Epithelial cell of proximal tubule (primary cell): ENCODE measurements around the gene AMH. TPM values are rescaled to one million over a fixed set of nuclear protein-coding genes. Genes with fewer than 3 reads are reported as not detected.
"Not testable (repeated sequence)": the region's sequence is repeated elsewhere in the genome, so short reads cannot be mapped to it uniquely, and the experiment has no call there.

ENCODE experiments used
- DNase-seq: peaks from one replicate; pipeline ENCODE4 v3.0.0-alpha.2; 2011; ENCODE audit warnings: low read depth
- H3K4me3 ChIP-seq: 2 replicates; pipeline ENCODE4 v1.5.1; 2011; ENCODE audit warnings: low read depth, mild to moderate bottlenecking, low read length
- CTCF ChIP-seq: conservative IDR thresholded peaks from 2 replicates; pipeline ENCODE4 v1.5.1; 2012; ENCODE audit warnings: low read depth, mild to moderate bottlenecking, low read length
- total RNA-seq: library from RNA; depleted of rRNA; stranded (reverse); fragments of >200 nt; gene quantifications from 2 replicates; pipeline ENCODE4 v1.2.3, GENCODE V29; 2015

The AMH gene
- total RNA-seq, 1 donor from 2014 or later, result 0.52 TPM

GRCh38 chr19:2278459-2279158 is 29.5 kb downstream of the AMH start:
- no peak overlapping the region for H3K4me3 ChIP-seq
- no peak for DNase-seq
- no peak for TF ChIP-seq CTCF

GRCh38 chr19:2280633-2281264 is 31.6 kb downstream of the AMH start:
- no peak for DNase-seq
- no peak overlapping the region for H3K4me3 ChIP-seq
- TF ChIP-seq CTCF, result no peak

- DNase-seq, result not testable (repeated sequence)
- peak overlapping the region; percentile 19 for H3K4me3 ChIP-seq
Observed at GRCh38 chr19:2281265-2282061, 32.3 kb downstream of the AMH start.

GRCh38 chr19:2282062-2282861 is 33.1 kb downstream of the AMH start, which contains the start of gene PEAK3:
Gene PEAK3 (minus strand): TSS chr19:2282175. CDS start chr19:2280931, 1,244 bp downstream.
- DNase-seq, result no peak
- no peak for TF ChIP-seq CTCF
- peak within 1 kb of the TSS; percentile 19 for H3K4me3 ChIP-seq

- DNase-seq, result no peak
- TF ChIP-seq CTCF, result no peak
- H3K4me3 ChIP-seq, result no peak overlapping the region
Observed at GRCh38 chr19:2282862-2283237, 33.7 kb downstream of the AMH start.

- TF ChIP-seq CTCF, result no peak
- no peak for DNase-seq
Observed at GRCh38 chr19:2283835-2284507, 34.8 kb downstream of the AMH start.

More at GRCh38 chr19:2283835-2284507, 34.8 kb downstream of the AMH start:
- no peak overlapping the region for H3K4me3 ChIP-seq
